WI38 (cell line): ENCODE data around the gene TSPAN18.
A peak's percentile ranks its signal among the peaks of the same experiment; 100 is the strongest.

Source experiments
- H3K4me3 ChIP-seq: 2 replicates; pipeline ENCODE4 v1.5.1; 2011; ENCODE audit warnings: low read depth, mild to moderate bottlenecking, control low read depth, low read length
- TF ChIP-seq, protein P1 (sequence below): IDR thresholded peaks from 2 replicates; pipeline ENCODE4 v1.5.1; 2012; ENCODE audit warnings: low read depth, mild to moderate bottlenecking, control low read depth, low read length

The TSPAN18 gene

DNA sequence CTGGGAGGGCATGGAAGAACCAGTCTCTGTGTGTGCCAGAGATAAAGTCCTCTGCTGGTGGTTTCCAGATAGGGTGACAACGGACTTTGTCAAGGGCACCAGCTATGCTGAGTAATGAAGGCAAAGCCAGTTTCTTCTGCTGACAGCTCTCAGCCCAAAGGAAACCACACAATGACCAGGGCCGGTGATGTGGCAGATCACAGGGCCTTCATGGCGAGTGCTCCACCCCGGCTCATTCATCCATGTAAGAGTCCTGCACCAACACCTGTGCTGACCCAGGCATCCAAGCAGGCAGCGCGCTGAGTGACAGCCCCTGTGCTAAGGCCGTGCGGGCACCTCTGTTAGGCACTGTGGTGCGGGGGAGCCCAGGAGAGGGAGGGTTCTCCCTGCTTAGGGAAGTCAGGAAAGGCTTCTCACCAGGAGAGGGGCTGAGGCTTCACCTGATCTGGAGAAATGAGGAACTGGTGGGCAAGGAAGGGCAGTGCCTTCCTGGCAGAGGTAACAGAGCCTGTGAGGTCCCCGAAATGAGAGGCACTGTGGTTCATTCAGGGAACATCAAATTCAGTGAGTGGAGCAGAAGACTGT lies 190.1 kb downstream of the TSPAN18 start:
- TF ChIP-seq, protein P1, sequence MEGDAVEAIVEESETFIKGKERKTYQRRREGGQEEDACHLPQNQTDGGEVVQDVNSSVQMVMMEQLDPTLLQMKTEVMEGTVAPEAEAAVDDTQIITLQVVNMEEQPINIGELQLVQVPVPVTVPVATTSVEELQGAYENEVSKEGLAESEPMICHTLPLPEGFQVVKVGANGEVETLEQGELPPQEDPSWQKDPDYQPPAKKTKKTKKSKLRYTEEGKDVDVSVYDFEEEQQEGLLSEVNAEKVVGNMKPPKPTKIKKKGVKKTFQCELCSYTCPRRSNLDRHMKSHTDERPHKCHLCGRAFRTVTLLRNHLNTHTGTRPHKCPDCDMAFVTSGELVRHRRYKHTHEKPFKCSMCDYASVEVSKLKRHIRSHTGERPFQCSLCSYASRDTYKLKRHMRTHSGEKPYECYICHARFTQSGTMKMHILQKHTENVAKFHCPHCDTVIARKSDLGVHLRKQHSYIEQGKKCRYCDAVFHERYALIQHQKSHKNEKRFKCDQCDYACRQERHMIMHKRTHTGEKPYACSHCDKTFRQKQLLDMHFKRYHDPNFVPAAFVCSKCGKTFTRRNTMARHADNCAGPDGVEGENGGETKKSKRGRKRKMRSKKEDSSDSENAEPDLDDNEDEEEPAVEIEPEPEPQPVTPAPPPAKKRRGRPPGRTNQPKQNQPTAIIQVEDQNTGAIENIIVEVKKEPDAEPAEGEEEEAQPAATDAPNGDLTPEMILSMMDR, result no peak
- H3K4me3 ChIP-seq, result no peak overlapping the region

DNA sequence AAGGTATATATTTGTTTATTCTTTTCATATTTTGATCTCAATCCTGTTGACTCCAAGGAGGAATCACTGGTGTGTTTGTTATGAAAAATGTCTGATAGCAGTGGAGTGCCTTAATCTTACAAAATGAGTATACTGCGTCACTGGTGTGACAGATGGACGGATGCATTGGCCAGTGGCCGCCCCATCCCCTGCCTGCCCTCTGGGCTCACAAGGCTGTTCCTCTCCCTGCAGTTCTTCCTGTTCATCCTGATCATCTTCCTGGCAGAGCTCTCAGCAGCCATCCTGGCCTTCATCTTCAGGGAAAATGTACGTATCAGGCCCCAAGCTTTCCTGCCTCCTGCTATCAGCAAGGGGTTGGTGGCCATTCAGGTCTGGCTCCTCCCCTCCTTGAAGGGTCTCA lies 191.0 kb downstream of the TSPAN18 start:
- H3K4me3 ChIP-seq, result no peak overlapping the region
- TF ChIP-seq, protein P1, result no peak

DNA sequence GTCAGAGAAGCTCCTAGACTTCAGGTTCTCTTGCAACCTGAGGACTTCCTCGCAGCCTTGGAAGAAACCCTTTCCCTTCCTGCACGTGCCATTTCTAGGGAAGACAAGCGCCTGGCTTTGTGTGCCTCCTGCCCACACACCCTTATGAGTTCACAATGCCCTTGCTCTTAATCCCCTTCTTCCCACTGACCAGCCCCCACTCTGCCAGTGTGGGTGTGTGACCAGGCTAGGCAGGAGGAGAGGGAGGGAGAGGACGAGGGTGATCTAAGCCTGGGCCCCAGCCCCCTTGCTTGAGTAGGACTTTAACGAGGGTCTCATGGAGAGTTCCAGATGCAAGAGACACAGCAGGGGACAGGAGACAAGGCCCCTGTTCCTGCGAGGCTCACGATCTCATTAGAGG lies 193.7 kb downstream of the TSPAN18 start:
- TF ChIP-seq, protein P1, result no peak
- no peak overlapping the region for H3K4me3 ChIP-seq

DNA sequence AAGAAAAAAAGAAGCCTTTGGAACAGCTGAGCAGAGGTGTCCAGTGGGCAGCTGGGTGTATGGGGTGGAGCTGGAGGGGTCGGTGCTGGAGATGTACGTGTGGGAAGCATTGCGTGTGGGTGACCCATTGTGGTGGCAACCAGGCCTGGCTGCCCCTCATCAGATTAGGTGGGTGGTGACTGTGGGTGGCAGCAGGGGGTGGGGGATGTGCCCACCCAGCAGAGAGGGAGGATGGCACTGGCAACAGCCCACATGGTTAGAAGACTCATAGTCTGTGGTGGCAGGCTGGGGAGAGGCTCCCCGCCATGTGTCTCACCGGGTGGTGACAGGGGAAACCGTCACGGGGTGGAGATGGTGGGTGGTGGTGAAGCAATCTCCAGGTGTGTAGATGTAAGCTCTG lies 196.4 kb downstream of the TSPAN18 start:
- TF ChIP-seq, protein P1, result no peak
- H3K4me3 ChIP-seq, result no peak overlapping the region

DNA sequence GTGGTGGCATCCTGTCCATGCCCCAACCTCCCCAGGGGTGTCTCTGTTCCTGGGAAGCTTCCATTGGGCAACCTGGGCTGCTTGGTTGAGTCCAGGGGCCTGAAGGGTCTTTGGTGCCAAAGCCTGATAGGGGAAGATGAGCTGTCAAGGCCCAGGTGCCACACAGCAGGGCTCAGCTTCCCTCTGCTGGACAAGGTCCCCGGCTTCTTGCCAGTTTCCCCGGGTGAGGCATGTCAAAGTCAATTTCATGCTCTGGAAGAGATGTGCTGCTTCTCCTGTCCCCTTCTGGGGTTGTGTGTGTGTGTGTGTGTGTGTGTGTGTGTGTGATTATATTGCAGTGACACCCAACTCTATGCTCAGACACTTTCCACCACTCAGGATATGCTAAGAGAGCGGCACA lies 197.0 kb downstream of the TSPAN18 start:
- TF ChIP-seq, protein P1, result no peak
- no peak overlapping the region for H3K4me3 ChIP-seq

DNA sequence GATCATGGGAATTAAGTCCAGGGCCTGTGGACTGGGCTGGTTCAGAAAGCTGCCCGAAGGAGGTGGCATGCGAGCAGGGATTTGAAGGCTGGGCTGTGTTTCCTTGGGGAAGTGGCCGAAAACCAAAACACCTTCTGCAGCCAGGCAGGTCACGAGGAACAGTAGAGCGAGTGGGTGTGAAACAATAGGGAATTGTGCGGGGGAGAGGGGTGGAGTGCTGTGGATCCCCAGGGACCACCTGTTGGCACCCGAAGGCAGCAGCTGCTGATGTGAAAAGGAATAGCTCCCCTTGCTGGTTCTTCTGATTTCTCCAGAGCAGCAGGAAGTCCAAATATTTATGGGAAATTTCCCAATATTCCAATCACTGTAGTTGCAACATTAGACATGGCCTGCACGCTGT lies 199.3 kb downstream of the TSPAN18 start:
- H3K4me3 ChIP-seq, result no peak overlapping the region
- TF ChIP-seq, protein P1, result 0 out of 2 replicates have a peak, but pooled peaks have one; percentile 4

DNA sequence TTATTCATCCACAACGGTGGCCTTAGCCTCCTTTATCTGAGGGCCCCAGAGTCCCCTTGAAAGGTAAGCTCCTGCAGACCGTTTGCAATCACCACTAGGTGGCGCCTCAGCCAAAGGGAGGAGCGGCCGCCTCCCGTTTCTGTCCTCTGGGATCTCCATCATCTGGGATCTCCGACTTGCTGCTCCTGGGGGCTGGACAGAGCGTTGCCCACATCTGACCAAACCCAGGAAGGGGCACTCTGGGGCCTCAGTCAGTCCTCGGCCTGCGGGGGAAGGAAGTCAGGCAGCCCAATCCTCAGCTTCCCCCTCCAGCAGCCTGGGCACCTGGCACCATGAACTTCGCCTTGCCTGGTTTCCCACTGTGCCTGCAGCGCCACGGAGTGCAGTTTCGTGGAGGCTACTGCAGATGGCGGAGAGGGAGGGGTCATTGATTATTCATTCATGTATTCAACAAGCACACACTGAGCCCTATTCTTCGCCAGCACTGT lies 200.5 kb downstream of the TSPAN18 start:
- TF ChIP-seq, protein P1, result peak; percentile 90
- H3K4me3 ChIP-seq, result no peak overlapping the region
